Panc1 (cell line): Measurements from ENCODE around the gene NRROS. TPM values are rescaled to one million over a fixed set of nuclear protein-coding genes. Genes with fewer than 3 reads are reported as not detected.

Experiments
- ATAC-seq: fragments of 200-7000 bp; cut with Tn5 transposase; 2 replicates; pipeline ENCODE4 v1.9.1; 2020; ENCODE audit warnings: mild to moderate bottlenecking, moderate library complexity
- BruUV-seq: library from RNA; stranded (reverse); fragments of 400-500 nt; replicated peaks from 2 replicates; lab custom pipeline; 2021; lab: Mats Ljungman, UMichigan
- CTCF ChIA-PET: fragments of 300-600 bp; sonication (Branson Sonifier 250); formaldehyde crosslinking; loops from one replicate; lab custom pipeline; 2022; ENCODE audit warnings: antibody characterized with exemption; lab: Charles Lee
- POLR2A ChIA-PET: fragments of 300-600 bp; sonication (Branson Sonifier 250); formaldehyde crosslinking; loops from one replicate; lab custom pipeline; 2022; ENCODE audit warnings: antibody characterized with exemption; lab: Charles Lee
- DNase-seq: peaks from one replicate; pipeline ENCODE4 v3.0.0-alpha.2; 2010; ENCODE audit warnings: low read depth, low spot score
- H3K27ac ChIP-seq: 2 replicates; pipeline ENCODE4 v1.5.1; 2011; ENCODE audit warnings: mild to moderate bottlenecking, low read length, inconsistent platforms
- H3K27me3 ChIP-seq: fragments of 200-500 bp; sonication (Bioruptor generic); 2 replicates; pipeline ENCODE4 v1.6.0; 2014; ENCODE audit warnings: low read length, inconsistent platforms; ENCODE audit not compliant: control insufficient read depth, insufficient read depth
- H3K36me3 ChIP-seq: fragments of 200-500 bp; sonication (Bioruptor generic); 2 replicates; pipeline ENCODE4 v1.5.1; 2014; ENCODE audit warnings: inconsistent platforms, mild to moderate bottlenecking, low read length, moderate library complexity; ENCODE audit not compliant: control insufficient read depth, insufficient read depth
- H3K4me1 ChIP-seq: 2 replicates; pipeline ENCODE4 v1.5.1; 2011; ENCODE audit warnings: inconsistent platforms, mild to moderate bottlenecking, low read length, moderate library complexity; ENCODE audit not compliant: control insufficient read depth, insufficient read depth
- H3K4me3 ChIP-seq, 2 experiments: 2 replicates each; pipeline ENCODE4 v1.5.1; 2011 to 2012; ENCODE audit warnings: low read depth in 2 of 2, low read length in 2 of 2, mild to moderate bottlenecking in 2 of 2, inconsistent platforms in 1 of 2, moderate library complexity in 1 of 2
- H3K9me3 ChIP-seq: fragments of 200-500 bp; sonication (Bioruptor generic); 2 replicates; pipeline ENCODE4 v1.5.1; 2014; ENCODE audit warnings: low read depth, mild to moderate bottlenecking, inconsistent platforms, low read length, moderate library complexity; ENCODE audit not compliant: control insufficient read depth, insufficient read depth
- POLR2AphosphoS5 ChIP-seq: IDR thresholded peaks from 2 replicates; pipeline ENCODE4 v1.6.1; 2012; ENCODE audit warnings: mild to moderate bottlenecking, low read depth, low read length, moderate library complexity
- SIN3A ChIP-seq: IDR thresholded peaks from 2 replicates; pipeline ENCODE4 v1.6.1; 2012; ENCODE audit warnings: low read depth, mild to moderate bottlenecking, low read length, moderate library complexity, borderline replicate concordance; ENCODE audit not compliant: insufficient read depth
- TCF7L2 ChIP-seq: IDR thresholded peaks from 2 replicates; pipeline ENCODE4 v1.6.1; 2011; ENCODE audit warnings: mild to moderate bottlenecking, low read depth, low read length, inconsistent platforms
- in situ Hi-C: cut with HindIII; loops from 2 replicates; pipeline ENCODE4 v1.10.0; 2016; ENCODE audit warnings: low sequenced_read_pairs, low pct_unique_long_range_greater_than_20kb
- intact Hi-C: fragments of 100-400 bp; cut with micrococcal nuclease; formaldehyde crosslinking; loops from one replicate; pipeline ENCODE4 v1.10.0; 2022; ENCODE audit not compliant: unreplicated experiment
- total RNA-seq: library from RNA; stranded (reverse); gene quantifications from one replicate; pipeline ENCODE4 v1.2.1, GENCODE V29; 2021; ENCODE audit not compliant: unreplicated experiment
- TF ChIP-seq, protein P1 (sequence below): fragments of 450-650 bp; IDR thresholded peaks from 2 replicates; pipeline ENCODE4 v1.5.1; 2017; ENCODE audit warnings: mild to moderate bottlenecking
- TF ChIP-seq, protein P2 (sequence below), 2 experiments: IDR thresholded peaks; 2 replicates each; pipeline ENCODE4 v1.6.1; 2011 to 2012; ENCODE audit warnings: low read depth in 2 of 2, control low read depth in 1 of 2, low read length in 1 of 2, mild to moderate bottlenecking in 1 of 2, moderate library complexity in 1 of 2; ENCODE audit not compliant: insufficient read depth in 1 of 2

The NRROS gene
- total RNA-seq, 1 experiment from 2014 or later = 8.8 TPM

DNA sequence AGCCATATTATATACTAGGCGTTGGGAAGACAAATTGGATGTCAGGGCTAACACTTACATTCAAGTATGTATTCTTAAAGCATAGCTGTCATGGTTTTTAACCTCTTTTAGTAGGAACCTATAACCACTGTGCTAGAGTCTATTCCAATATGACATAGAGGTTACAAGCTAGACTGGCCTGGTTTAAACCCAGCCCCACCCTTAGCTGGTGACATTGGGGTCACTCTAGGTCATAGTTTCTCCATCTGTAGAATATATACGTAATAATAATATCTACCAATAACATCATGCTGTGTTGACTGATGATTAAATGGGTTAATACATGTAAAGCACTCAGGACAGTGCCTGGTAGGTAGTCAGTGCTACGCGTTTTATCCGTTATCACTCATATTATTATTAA is 16.7 kb downstream of the NRROS start:
- Histone ChIP-seq H3K9me3 (no peaks in the 10 kb centered on the region), H3K4me1 (peaks cover 14% of the 10 kb centered on the region), H3K27ac (no peak overlapping the region), H3K36me3 (no peaks in the 10 kb centered on the region), H3K27me3 (no peaks in the 10 kb centered on the region), H3K4me3 (no peak overlapping the region)
- POLR2A ChIA-PET = no interaction called here
- intact Hi-C loops (no loop called here), in situ Hi-C loops (no loop called here)
- ATAC-seq (no peak), DNase-seq (no peak)
- no TSS peak for BruUV-seq
- TF ChIP-seq, protein P1, sequence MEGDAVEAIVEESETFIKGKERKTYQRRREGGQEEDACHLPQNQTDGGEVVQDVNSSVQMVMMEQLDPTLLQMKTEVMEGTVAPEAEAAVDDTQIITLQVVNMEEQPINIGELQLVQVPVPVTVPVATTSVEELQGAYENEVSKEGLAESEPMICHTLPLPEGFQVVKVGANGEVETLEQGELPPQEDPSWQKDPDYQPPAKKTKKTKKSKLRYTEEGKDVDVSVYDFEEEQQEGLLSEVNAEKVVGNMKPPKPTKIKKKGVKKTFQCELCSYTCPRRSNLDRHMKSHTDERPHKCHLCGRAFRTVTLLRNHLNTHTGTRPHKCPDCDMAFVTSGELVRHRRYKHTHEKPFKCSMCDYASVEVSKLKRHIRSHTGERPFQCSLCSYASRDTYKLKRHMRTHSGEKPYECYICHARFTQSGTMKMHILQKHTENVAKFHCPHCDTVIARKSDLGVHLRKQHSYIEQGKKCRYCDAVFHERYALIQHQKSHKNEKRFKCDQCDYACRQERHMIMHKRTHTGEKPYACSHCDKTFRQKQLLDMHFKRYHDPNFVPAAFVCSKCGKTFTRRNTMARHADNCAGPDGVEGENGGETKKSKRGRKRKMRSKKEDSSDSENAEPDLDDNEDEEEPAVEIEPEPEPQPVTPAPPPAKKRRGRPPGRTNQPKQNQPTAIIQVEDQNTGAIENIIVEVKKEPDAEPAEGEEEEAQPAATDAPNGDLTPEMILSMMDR = no peak
- TF ChIP-seq, protein P2, sequence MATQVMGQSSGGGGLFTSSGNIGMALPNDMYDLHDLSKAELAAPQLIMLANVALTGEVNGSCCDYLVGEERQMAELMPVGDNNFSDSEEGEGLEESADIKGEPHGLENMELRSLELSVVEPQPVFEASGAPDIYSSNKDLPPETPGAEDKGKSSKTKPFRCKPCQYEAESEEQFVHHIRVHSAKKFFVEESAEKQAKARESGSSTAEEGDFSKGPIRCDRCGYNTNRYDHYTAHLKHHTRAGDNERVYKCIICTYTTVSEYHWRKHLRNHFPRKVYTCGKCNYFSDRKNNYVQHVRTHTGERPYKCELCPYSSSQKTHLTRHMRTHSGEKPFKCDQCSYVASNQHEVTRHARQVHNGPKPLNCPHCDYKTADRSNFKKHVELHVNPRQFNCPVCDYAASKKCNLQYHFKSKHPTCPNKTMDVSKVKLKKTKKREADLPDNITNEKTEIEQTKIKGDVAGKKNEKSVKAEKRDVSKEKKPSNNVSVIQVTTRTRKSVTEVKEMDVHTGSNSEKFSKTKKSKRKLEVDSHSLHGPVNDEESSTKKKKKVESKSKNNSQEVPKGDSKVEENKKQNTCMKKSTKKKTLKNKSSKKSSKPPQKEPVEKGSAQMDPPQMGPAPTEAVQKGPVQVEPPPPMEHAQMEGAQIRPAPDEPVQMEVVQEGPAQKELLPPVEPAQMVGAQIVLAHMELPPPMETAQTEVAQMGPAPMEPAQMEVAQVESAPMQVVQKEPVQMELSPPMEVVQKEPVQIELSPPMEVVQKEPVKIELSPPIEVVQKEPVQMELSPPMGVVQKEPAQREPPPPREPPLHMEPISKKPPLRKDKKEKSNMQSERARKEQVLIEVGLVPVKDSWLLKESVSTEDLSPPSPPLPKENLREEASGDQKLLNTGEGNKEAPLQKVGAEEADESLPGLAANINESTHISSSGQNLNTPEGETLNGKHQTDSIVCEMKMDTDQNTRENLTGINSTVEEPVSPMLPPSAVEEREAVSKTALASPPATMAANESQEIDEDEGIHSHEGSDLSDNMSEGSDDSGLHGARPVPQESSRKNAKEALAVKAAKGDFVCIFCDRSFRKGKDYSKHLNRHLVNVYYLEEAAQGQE (IDR thresholded peaks at IDR 0.05; ENCODE audit: insufficient read depth in 1 of 2, low read depth in 2 of 2, low read length in 1 of 2) = no peak
- TF ChIP-seq SIN3A (no peak), POLR2AphosphoS5 (no peak), TCF7L2 (no peak)
- CTCF ChIA-PET = no interaction called here

DNA sequence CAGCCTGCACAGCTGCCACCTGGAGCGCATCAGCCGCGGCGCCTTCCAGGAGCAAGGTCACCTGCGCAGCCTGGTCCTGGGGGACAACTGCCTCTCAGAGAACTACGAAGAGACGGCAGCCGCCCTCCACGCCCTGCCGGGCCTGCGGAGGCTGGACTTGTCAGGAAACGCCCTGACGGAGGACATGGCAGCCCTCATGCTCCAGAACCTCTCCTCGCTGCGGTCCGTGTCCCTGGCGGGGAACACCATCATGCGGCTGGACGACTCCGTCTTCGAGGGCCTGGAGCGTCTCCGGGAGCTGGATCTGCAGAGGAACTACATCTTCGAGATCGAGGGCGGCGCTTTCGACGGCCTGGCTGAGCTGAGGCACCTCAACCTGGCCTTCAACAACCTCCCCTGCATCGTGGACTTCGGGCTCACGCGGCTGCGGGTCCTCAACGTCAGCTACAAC is 20.4 kb downstream of the NRROS start:
- Histone ChIP-seq H3K36me3 (no peaks in the 10 kb centered on the region), H3K4me1 (peaks cover 5% of the 10 kb centered on the region; the same call in 1 of the 2 replicates), H3K27me3 (no peaks in the 10 kb centered on the region), H3K9me3 (no peaks in the 10 kb centered on the region), H3K27ac (no peak overlapping the region), H3K4me3 (no peak overlapping the region)
- peak; percentile 15 for ATAC-seq
- ChIA-PET CTCF (no interaction called here), POLR2A (no interaction called here)
- intact Hi-C loops (no loop called here), in situ Hi-C loops (no loop called here)
- no TSS peak for BruUV-seq
- TF ChIP-seq, protein P1 = no peak
- no peak for TF ChIP-seq SIN3A
- TF ChIP-seq POLR2AphosphoS5 = no peak
- no peak for TF ChIP-seq TCF7L2
- TF ChIP-seq, protein P2 (IDR thresholded peaks at IDR 0.05; ENCODE audit: insufficient read depth in 1 of 2, low read depth in 2 of 2, low read length in 1 of 2) = no peak
- DNase-seq = no peak
